Raji (cell line): Measurements from ENCODE around the gene TBC1D5.

ENCODE experiments used
- POLR2A ChIP-seq: IDR thresholded peaks from 2 replicates; pipeline ENCODE4 v1.6.1; 2011; ENCODE audit warnings: low read depth, low read length, control low read depth; ENCODE audit not compliant: insufficient read depth

TBC1D5 gene

GRCh38 chr3:17625133-17625532, 117.3 kb downstream of the TBC1D5 start:
- no peak for TF ChIP-seq POLR2A

- TF ChIP-seq POLR2A = no peak
These were observed 119.0 kb downstream of the TBC1D5 start for GRCh38 chr3:17623464-17623863.

- TF ChIP-seq POLR2A = no peak
These were observed 122.5 kb downstream of the TBC1D5 start for GRCh38 chr3:17619968-17620367.

- no peak for TF ChIP-seq POLR2A
These were observed 134.5 kb downstream of the TBC1D5 start for GRCh38 chr3:17607905-17608304.

- no peak for TF ChIP-seq POLR2A
These were observed 136.5 kb downstream of the TBC1D5 start for GRCh38 chr3:17605934-17606333.

- no peak for TF ChIP-seq POLR2A
These were observed 137.4 kb downstream of the TBC1D5 start for GRCh38 chr3:17605032-17605431.

GRCh38 chr3:17602126-17602525, 140.3 kb downstream of the TBC1D5 start:
- no peak for TF ChIP-seq POLR2A

GRCh38 chr3:17592956-17593355, 149.5 kb downstream of the TBC1D5 start:
- TF ChIP-seq POLR2A = no peak

- no peak for TF ChIP-seq POLR2A
These were observed 152.0 kb downstream of the TBC1D5 start for GRCh38 chr3:17590465-17590864.

- no peak for TF ChIP-seq POLR2A
These were observed 152.5 kb downstream of the TBC1D5 start for GRCh38 chr3:17589888-17590287.

- TF ChIP-seq POLR2A = no peak
These were observed 154.0 kb downstream of the TBC1D5 start for GRCh38 chr3:17588422-17588821.

- no peak for TF ChIP-seq POLR2A
These were observed 156.8 kb downstream of the TBC1D5 start for GRCh38 chr3:17585394-17586325.

- TF ChIP-seq POLR2A = no peak
These were observed 158.4 kb downstream of the TBC1D5 start for GRCh38 chr3:17584066-17584465.

- TF ChIP-seq POLR2A = no peak
These were observed 158.9 kb downstream of the TBC1D5 start for GRCh38 chr3:17583530-17583929.

- TF ChIP-seq POLR2A = no peak
These were observed 160.9 kb downstream of the TBC1D5 start for GRCh38 chr3:17581421-17582080.

- no peak for TF ChIP-seq POLR2A
These were observed 161.5 kb downstream of the TBC1D5 start for GRCh38 chr3:17580901-17581300.
